ENCODE measurements around the gene PKNOX2.

DNA sequence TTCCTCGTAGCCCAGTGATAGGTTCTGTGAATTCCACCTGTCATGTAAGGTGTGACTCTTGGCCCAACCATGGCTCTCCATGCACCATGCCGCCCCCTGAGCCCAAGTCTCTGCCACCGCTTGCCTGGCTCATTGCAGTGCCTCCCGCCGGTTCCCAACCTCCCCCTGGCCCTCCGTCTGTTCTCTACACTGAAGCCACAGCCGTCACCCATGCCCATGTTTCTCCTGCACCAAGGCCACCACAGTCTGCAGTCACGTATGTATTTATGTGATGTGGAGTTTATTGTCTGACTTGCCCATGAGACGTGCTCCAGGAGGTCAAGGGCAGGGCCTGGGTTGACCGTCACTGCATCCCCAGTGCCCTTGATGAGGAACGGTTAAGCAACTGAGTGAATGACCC lies 35.9 kb downstream of the PKNOX2 start:
- TF ChIP-seq NR1H2 (CRISPR knock-in tag; IDR thresholded peaks at IDR 0.05), result no peak
- TF ChIP-seq, protein P1, sequence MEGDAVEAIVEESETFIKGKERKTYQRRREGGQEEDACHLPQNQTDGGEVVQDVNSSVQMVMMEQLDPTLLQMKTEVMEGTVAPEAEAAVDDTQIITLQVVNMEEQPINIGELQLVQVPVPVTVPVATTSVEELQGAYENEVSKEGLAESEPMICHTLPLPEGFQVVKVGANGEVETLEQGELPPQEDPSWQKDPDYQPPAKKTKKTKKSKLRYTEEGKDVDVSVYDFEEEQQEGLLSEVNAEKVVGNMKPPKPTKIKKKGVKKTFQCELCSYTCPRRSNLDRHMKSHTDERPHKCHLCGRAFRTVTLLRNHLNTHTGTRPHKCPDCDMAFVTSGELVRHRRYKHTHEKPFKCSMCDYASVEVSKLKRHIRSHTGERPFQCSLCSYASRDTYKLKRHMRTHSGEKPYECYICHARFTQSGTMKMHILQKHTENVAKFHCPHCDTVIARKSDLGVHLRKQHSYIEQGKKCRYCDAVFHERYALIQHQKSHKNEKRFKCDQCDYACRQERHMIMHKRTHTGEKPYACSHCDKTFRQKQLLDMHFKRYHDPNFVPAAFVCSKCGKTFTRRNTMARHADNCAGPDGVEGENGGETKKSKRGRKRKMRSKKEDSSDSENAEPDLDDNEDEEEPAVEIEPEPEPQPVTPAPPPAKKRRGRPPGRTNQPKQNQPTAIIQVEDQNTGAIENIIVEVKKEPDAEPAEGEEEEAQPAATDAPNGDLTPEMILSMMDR (IDR thresholded peaks at IDR 0.05), result no peak

All from WTC11 (cell line).